Pancreas (tissue), 10 donors: ENCODE results near the gene HJURP. TPM values are rescaled to one million over a fixed set of nuclear protein-coding genes. Genes with fewer than 3 reads are reported as not detected.

ENCODE experiments used
- ATAC-seq, 4 donors: fragments of 200-7000 bp; cut with Tn5 transposase; one replicate each; pipeline versions ENCODE4 v1.8.0 to v1.9.1; 2020; ENCODE audit warnings: mild to moderate bottlenecking in 4 of 4, moderate library complexity in 4 of 4
- DNase-seq, 6 donors: peaks; one replicate each; pipeline ENCODE4 v3.0.0-alpha.2; 2020
- FAIRE-seq: peaks from 2 replicates; lab custom pipeline; 2012; peaks lifted over from hg19 to GRCh38; lab: Jason Lieb, UNC
- H3K27ac ChIP-seq, 4 donors: fragments of 200-600 bp; sonication (generic); 1 replicate in 3 of 4; 2 replicates in 1 of 4; pipeline versions ENCODE4 v1.5.0 to v1.8.0; 2020
- H3K27me3 ChIP-seq, 4 donors: fragments of 200-600 bp; one replicate each; pipeline ENCODE4 v1.8.0; 2021
- H3K36me3 ChIP-seq, 3 donors: fragments of 200-600 bp; sonication (generic) in 1 of 3; one replicate each; pipeline versions ENCODE4 v1.5.0 to v1.8.0; 2020 to 2021
- H3K4me1 ChIP-seq, 3 donors: fragments of 200-600 bp; one replicate each; pipeline ENCODE4 v1.8.0; 2021
- H3K4me3 ChIP-seq, 4 donors: fragments of 200-600 bp; sonication (generic) in 2 of 4; one replicate each; pipeline versions ENCODE4 v1.5.0 to v1.8.0; 2020 to 2021
- H3K9me3 ChIP-seq, 4 donors: fragments of 200-600 bp; one replicate each; pipeline ENCODE4 v1.8.0; 2021
- CTCF ChIP-seq, 4 donors: fragments of 200-600 bp; sonication (generic) in 3 of 4; IDR thresholded peaks; one replicate each; pipeline versions ENCODE4 v1.5.0 to v1.8.0; 2021; ENCODE audit warnings: antibody characterized with exemption in 4 of 4
- WGBS, 2 donors: extraction: QIAGEN DNeasy Blood & Tissue Kit; methylation state at CpG; one replicate each; pipeline ENCODE4 v1.1.7; 2013; 5-methylcytosine and 5-hydroxymethylcytosine counted together
- intact Hi-C, 3 donors: fragments of 100-400 bp; cut with DNase I; formaldehyde crosslinking; loops; one replicate each; pipeline versions ENCODE4 v1.11.1 to v1.14.2; 2022
- polyA plus RNA-seq, 2 donors: library from polyadenylated mRNA; stranded (reverse); fragments of 200-250 nt; gene quantifications; one replicate each; pipeline ENCODE4 v1.2.3, GENCODE V29; 2013
- total RNA-seq, 6 donors: library from RNA; stranded (reverse); fragmentation: NEBNext Ultra II Directional in 4 of 6; extraction: Animal tissue kit (Norgen Biotek cat#: 25700) in 4 of 6; gene quantifications; one replicate each; pipeline versions ENCODE4 v1.2.1 to v1.2.4, GENCODE V29; 2021 to 2023
- donor health status: healthy with polysubstance abuse.
- donor health status: DM: no; HTN: no; CAD: no; lungs with moderate emphysema.
- donor health status: DM: no; HTN: no; CAD: no.
- donor health status: control.
- donor health status: control.
- donor health status: Bipolar disorder and iron deficiency.
- donor health status: DM: yes; HTN: yes; CAD: no.
- donor health status: DM: no; HTN: no; CAD: no.
- donor health status: DM: no; HTN: no; CAD: no.
- donor health status: DM: yes; HTN: yes; CAD: no.

HJURP gene
- total and polyA plus RNA-seq, 8 donors: 0.16 to 1.2 (median 0.47) TPM; not detected in 3

DNA sequence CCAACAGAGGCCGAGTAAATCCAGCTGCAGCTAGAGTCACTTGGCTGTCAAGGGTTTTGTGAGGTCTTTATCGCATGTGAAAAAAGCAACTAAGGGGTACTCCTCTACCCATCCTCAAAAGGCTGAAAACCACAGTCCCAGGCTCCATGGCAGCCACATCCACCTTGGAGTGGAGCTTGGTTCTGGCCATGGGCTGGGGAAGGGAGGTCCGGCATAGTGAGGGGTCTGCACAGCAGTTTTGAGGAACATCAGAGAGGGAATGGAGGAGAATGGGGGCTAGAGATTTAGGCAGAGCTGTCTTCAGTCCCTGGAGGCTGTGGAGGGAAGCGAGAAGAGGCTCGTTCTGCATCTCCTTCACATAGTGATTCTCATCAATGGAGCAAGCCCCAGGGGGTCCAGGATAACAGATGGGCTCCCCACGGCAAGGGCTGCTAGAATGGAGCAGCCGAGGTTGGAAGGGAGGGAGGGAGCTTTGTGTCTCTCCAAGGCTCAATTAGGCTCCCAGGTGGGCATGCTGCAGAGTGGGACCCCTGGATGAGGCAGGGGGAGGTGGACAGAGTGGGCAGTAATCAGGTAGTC, 55.2 kb downstream of the HJURP start:
- H3K36me3 ChIP-seq: no peaks in the 10 kb centered on the region
- H3K4me1 ChIP-seq: no peaks in the 10 kb centered on the region
- H3K27me3 ChIP-seq: no peaks in the 10 kb centered on the region
- no peak for ATAC-seq
- no peak overlapping the region for H3K27ac ChIP-seq
- 44 to 51% methylated on average over 7 of the region's 7 CpGs for WGBS, 2 donors
- H3K4me3 ChIP-seq: no peak overlapping the region
- peak in 1 of 6 donors; percentile 24 for DNase-seq
- TF ChIP-seq CTCF (IDR thresholded peaks at IDR 0.05): no peak
- H3K9me3 ChIP-seq: no peaks in the 10 kb centered on the region
- intact Hi-C loops: no loop called here
- no peak for FAIRE-seq

GRCh38 chr2:233798335-233799086, 55.8 kb downstream of the HJURP start:
- intact Hi-C loops: no loop called here
- Histone ChIP-seq H3K4me3 (no peak overlapping the region), H3K4me1 (no peaks in the 10 kb centered on the region), H3K9me3 (no peaks in the 10 kb centered on the region), H3K27me3 (no peaks in the 10 kb centered on the region), H3K27ac (no peak overlapping the region), H3K36me3 (no peaks in the 10 kb centered on the region)
- 57 to 67% methylated on average over 14 of the region's 14 CpGs for WGBS, 2 donors
- ATAC-seq (no peak), FAIRE-seq (no peak), DNase-seq (no peak)
- TF ChIP-seq CTCF (IDR thresholded peaks at IDR 0.05): no peak

GRCh38 chr2:233796254-233796653, 58.1 kb downstream of the HJURP start:
- ATAC-seq (no peak), DNase-seq (no peak), FAIRE-seq (no peak)
- Histone ChIP-seq H3K27me3 (no peaks in the 10 kb centered on the region), H3K36me3 (no peaks in the 10 kb centered on the region), H3K27ac (no peak overlapping the region), H3K4me3 (no peak overlapping the region), H3K9me3 (no peaks in the 10 kb centered on the region), H3K4me1 (no peaks in the 10 kb centered on the region)
- 84 to 95% methylated on average over 9 of the region's 9 CpGs for WGBS, 2 donors
- TF ChIP-seq CTCF (IDR thresholded peaks at IDR 0.05): no peak
- intact Hi-C loops: no loop called here

DNA sequence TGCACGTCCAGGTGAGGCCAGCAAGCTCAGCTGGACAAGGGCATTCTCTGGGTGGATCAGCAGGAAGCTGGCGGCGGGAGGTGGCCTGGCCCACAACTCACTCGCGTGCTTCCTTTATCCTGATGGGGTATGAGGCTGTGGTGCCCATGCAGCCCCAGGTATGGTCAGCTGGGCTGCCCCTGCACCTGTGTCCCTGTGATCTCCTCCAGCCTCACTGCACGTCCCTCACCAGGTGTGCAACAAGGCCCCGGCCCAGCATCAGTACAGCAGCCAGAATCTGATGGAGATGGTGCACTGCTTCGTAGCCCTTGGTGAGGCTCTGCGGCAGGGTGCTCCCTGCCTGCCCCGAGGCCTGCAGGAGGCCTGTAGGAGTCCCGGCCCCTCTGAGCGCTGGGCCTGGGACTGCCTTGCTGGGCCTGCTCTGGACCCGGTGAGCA, 58.6 kb downstream of the HJURP start:
- FAIRE-seq (no peak), ATAC-seq (no peak)
- intact Hi-C loops: no loop called here

More for the DNA sequence above, 58.6 kb downstream of the HJURP start:
- no peak for TF ChIP-seq CTCF (IDR thresholded peaks at IDR 0.05)
- 89 to 90% methylated on average over 13 of the region's 13 CpGs for WGBS, 2 donors
- Histone ChIP-seq H3K4me1 (no peaks in the 10 kb centered on the region), H3K27ac (no peak overlapping the region), H3K4me3 (no peak overlapping the region), H3K27me3 (no peaks in the 10 kb centered on the region), H3K9me3 (no peaks in the 10 kb centered on the region), H3K36me3 (no peaks in the 10 kb centered on the region)
- DNase-seq: peak in 1 of 6 donors; percentile 37
